ENCODE data around the gene SEMA6B. TPM values are rescaled to one million over a fixed set of nuclear protein-coding genes. Genes with fewer than 3 reads are reported as not detected.

Gene SEMA6B
- total RNA-seq, 2 experiments from 2014 or later, result not detected

DNA sequence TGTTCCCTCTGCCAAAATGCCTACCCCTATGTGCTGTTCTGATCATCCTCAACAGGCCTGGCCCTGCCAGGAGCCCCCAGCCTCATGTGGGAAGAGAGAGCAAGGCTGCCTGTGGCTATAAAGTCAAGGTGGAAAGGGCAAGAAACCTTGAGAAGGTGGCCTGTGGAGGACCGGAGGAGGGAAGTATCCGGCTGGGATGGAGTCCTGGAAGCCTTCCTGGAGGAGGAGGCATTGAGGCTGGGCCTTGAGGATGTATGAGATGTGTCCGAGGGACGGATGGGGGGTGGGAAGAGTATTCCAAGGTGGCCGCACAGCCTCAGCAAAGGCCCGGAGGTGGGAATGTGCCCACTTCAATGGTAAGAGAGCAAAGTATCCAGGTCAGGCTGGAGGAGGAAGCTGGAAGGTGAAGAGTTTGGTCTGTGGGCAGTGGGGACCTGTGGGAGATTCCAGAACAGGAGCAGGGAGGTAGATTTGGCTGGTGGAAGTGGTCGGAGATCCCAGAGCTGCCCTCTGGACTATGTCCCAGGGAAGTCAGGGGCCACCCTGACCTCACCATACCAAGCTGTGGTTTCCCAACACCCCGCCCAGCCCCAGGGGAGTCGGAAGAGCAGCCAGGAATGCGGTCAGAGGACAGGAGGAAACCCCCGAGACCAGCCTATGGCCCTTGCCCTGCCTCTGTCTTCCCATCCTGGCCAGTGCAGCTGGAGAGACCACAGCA, 38.2 kb downstream of the SEMA6B start:
- DNase-seq, result no peak
- Mint-ChIP-seq H3K36me3 (ENCODE audit: low read depth) (no peaks in the 10 kb centered on the region), H3K4me1 (no peaks in the 10 kb centered on the region), H3K4me3 (no peak overlapping the region), H3K27me3 (no peaks in the 10 kb centered on the region), H3K27ac (no peak overlapping the region), H3K9me3 (no peaks in the 10 kb centered on the region)
- ChIA-PET CTCF (interaction anchor here (2.5 kb wide), 1 partner anchor 14 kb away, joined by 9 read pairs; the partner anchor contains the start of gene PLIN5), POLR2A (interaction anchor here (0.8 kb wide), 1 partner anchor 19 kb away, joined by 3 read pairs; no protein-coding TSS in a partner anchor)

DNA sequence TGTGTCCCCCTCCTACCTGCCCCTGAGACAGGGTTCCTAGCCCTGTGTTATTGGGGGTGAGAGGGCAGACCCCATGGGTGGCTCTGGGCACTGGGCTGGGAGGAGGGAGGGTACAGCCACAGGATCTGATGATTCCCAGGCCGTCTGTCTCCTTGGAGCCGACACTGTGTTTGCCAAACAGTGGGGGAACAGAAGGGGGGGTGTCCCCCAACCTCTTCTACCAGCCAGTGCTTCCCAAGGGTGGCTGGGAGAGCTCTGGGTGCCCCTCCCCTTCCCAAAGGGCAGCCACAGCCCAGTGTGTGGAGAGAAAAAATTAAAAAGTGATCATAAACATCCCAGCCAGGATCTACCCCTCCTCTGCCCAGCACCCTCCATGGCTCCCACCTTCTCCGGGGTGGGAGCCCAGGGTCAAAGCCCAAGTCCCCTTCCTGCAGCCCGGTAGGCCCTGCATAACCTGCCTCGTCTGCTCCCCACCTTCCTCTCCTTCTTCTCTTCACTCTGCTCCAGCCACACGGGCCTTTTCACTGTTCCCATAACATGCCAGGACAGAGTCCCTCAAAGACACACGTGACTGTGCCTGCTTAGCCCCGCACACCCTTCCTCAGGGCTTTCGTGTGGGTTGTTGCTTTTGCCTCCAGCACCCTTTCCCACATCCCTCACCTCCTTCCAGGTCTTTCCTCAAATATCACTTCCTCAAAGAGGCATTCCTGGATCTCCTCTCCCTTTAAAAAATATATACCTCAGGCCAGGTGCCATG, 39.8 kb downstream of the SEMA6B start:
- Mint-ChIP-seq H3K9me3 (no peaks in the 10 kb centered on the region), H3K4me1 (no peaks in the 10 kb centered on the region), H3K4me3 (no peak overlapping the region), H3K27me3 (no peaks in the 10 kb centered on the region), H3K36me3 (ENCODE audit: low read depth) (no peaks in the 10 kb centered on the region), H3K27ac (no peak overlapping the region)
- POLR2A ChIA-PET, result no interaction called here
- CTCF ChIA-PET, result no interaction called here
- no peak for DNase-seq

DNA sequence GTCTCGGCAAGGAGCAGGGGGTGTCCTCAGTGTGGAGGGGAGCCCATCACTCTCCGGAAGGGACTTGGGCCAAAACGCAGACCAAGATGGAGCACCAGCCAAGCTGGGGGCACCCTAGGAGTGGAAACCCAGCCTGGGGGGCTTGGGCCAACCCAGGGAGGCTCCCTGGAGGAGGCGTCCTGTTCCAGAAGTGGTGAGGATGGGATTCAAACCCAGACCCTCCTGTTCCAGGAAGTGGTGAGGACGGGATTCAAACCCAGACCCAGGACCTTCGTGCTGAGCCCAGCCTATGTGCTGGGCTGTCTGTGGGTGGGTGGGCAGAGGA, 40.4 kb downstream of the SEMA6B start:
- Mint-ChIP-seq H3K4me1 (no peaks in the 10 kb centered on the region), H3K4me3 (no peak overlapping the region), H3K27ac (no peak overlapping the region)

DNA sequence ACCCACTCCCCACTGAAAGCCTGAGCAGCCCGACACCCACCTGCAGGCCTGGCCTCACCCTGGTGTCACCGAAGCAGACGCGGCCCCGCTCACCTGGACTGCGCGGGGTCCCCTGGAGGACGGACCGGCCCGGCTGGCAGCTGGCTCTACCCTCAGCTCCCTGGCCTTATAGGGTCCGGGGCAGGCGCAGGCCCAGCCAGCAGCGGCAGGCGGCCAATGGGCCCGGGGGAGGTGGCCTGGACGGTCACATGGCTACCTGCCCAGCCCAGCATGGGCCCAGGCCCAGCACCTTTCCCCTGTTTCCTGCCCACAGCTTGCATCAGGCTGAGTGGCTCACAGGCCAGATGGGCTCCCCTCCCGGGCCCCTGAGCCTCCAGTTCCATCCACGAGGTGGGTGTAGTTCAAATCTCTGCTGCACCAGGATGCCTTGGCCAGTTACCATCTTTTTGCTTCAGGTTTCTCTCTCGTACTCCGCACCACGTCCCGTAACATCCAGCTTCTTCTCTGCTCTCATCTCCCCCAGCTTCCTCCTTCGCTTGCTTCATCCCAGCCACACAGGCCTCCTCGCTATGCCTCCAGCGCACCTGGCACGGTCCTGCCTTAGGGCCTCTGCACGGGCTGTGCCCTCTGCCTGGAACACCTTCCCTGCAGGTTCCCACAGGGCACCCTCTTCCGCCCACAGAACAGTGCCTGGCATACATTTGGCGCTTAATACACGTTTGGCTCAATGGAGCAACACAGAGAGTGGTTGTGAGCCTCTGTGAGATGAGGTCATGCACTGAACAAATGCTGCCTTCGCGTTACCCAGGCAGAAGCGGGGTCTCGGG, 40.9 kb downstream of the SEMA6B start, which contains the start of gene PLIN4:
PLIN4 (minus strand) TSS at position 142 of the 827 bp plus-strand sequence. CDS start 214 bp downstream, outside the sequence.
- CTCF ChIA-PET, result no interaction called here
- no peaks in the 10 kb centered on the region for H3K27me3 Mint-ChIP-seq
- no peaks in the 10 kb centered on the region for H3K4me1 Mint-ChIP-seq

More for the DNA sequence above, 40.4 kb downstream of the SEMA6B start:
- CTCF ChIA-PET, result no interaction called here
- DNase-seq, result no peak
- Mint-ChIP-seq H3K36me3 (ENCODE audit: low read depth) (no peaks in the 10 kb centered on the region), H3K9me3 (no peaks in the 10 kb centered on the region), H3K27me3 (no peaks in the 10 kb centered on the region)
- POLR2A ChIA-PET, result no interaction called here

DNA sequence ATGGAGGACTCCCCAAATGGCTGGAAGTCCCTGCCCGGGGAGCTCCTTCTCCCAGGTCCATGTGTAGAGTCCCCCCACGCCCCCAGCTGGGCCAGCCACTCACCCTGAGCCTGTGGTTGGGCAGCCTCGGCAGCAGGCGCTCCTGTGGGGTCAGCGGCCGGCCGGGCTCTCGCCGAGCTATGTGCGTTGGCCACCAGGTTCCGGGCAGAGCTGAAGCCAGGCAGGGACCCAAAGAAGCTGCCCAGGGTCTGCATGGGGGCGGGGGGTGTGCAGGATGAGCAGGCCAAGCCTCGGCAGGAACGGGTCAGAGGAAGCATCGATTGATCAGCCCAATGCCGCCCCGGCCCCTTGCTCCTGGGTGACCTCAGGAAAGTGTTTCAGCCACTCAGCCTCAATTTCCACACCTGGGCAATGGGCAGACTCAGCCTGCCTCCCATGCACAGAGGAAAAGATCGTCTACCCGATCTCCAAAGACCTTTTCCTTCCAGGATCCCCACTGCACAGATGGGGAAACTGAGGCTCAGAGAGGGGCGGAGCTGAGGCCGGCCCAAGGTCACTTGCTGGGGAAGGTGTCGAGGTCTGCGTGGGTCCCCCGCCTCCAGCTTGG, 41.9 kb downstream of the SEMA6B start:
- no peaks in the 10 kb centered on the region for H3K36me3 Mint-ChIP-seq (ENCODE audit: low read depth)
- no peak overlapping the region for H3K4me3 Mint-ChIP-seq
- no peaks in the 10 kb centered on the region for H3K9me3 Mint-ChIP-seq
- DNase-seq, result no peak
- no peaks in the 10 kb centered on the region for H3K4me1 Mint-ChIP-seq
- ChIA-PET CTCF (interaction anchor here (1.2 kb wide), 1 partner anchor 8 kb away, joined by 3 read pairs; no protein-coding TSS in a partner anchor), POLR2A (no interaction called here)
- H3K27ac Mint-ChIP-seq, result no peak overlapping the region
- H3K27me3 Mint-ChIP-seq, result no peaks in the 10 kb centered on the region

More for the DNA sequence above, 40.9 kb downstream of the SEMA6B start, which contains the start of gene PLIN4:
- Mint-ChIP-seq H3K36me3 (ENCODE audit: low read depth) (no peaks in the 10 kb centered on the region), H3K9me3 (no peaks in the 10 kb centered on the region), H3K4me3 (no peak within 1 kb of the TSS), H3K27ac (no peak within 1 kb of the TSS)
- POLR2A ChIA-PET, result no interaction called here
- DNase-seq, result no peak

DNA sequence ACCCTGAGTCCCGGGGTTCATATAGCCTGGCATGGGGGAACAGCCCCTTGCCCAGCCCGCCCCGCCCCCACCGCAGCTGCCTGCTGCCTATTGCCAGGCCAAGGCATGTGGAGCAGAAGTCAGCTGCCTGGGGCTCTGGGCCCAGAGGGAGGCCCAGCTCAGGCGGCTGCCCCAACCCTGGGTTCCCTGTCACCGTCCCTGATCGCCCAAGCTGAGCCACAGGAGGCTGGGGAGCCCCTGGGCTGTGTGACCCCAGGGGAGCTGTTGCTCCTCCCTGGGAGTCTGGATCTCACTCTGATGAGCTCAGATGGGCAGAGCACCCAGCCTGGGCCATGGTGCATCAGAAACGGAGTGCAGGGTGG, 42.6 kb downstream of the SEMA6B start:
- Mint-ChIP-seq H3K4me1 (no peaks in the 10 kb centered on the region), H3K27me3 (no peaks in the 10 kb centered on the region), H3K9me3 (no peaks in the 10 kb centered on the region), H3K27ac (no peak overlapping the region), H3K36me3 (ENCODE audit: low read depth) (no peaks in the 10 kb centered on the region), H3K4me3 (no peak overlapping the region)
- ChIA-PET CTCF (interaction anchor here (1.2 kb wide), 1 partner anchor 8 kb away, joined by 3 read pairs; no protein-coding TSS in a partner anchor), POLR2A (no interaction called here)
- DNase-seq, result no peak

DNA sequence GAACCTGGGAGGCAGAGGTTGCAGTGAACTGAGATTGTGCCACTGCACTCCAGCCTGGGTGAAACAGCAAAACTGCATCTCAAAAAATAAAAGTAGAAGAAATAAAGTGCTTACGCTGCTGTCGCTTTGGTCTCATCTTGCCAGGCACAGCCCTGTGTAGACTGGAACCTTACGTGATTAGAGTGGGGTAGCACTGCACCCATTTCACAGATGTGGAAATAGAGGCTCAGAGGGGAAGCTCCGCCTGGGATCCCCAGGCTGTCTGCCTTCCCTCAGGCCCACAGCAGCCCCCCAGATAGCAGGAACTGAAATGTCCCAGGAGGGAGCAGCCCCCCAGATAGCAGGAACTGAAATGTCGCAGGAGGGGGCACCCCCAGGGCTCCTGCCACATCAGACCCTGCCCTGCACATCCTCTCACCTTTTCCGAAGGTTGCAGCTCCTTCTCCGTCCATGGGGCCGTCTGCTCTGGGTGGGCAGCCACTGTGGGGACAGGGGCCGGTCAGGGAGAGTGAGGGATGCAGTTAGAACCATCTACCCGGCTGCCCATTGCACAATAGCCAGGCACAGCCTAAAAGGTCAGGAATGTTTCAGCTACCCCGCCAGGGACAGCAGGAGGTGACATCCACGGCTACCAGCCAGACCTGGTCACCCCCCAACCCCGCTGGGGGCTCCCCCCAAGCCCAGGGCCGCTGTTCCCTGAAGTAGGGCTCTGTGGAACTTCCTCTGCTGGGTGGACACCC, 43.1 kb downstream of the SEMA6B start:
- ChIA-PET POLR2A (no interaction called here), CTCF (interaction anchor here (1.2 kb wide), 1 partner anchor 9 kb away, joined by 3 read pairs; no protein-coding TSS in a partner anchor)
- no peak for DNase-seq
- Mint-ChIP-seq H3K36me3 (ENCODE audit: low read depth) (no peaks in the 10 kb centered on the region), H3K9me3 (no peaks in the 10 kb centered on the region), H3K27ac (no peak overlapping the region), H3K4me1 (no peaks in the 10 kb centered on the region), H3K27me3 (no peaks in the 10 kb centered on the region), H3K4me3 (no peak overlapping the region)

DNA sequence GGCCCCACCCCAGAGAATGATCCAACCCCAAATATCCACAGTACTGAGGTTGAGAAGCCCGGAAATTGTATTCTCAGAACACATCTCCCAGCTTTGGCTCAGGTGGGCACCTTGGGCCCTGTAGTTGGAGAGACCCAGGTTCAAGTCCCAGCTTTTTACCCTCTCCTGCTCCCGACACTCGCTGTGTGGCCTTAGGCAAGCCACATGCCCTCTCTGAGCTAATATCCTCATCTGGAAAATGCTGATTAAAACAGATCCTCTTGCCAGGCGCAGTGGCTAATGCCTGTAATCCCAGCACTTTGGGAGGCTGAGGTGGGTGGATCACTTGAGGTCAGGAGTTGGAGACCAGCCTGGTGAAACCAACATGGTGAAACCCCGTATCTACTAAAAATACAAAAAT, 43.8 kb downstream of the SEMA6B start:
- ChIA-PET CTCF (interaction anchor here (1.2 kb wide), 1 partner anchor 11 kb away, joined by 3 read pairs; no protein-coding TSS in a partner anchor), POLR2A (no interaction called here)
- Mint-ChIP-seq H3K9me3 (no peaks in the 10 kb centered on the region), H3K27ac (no peak overlapping the region), H3K4me1 (no peaks in the 10 kb centered on the region), H3K27me3 (no peaks in the 10 kb centered on the region), H3K36me3 (ENCODE audit: low read depth) (no peaks in the 10 kb centered on the region), H3K4me3 (no peak overlapping the region)
- DNase-seq, result no peak

DNA sequence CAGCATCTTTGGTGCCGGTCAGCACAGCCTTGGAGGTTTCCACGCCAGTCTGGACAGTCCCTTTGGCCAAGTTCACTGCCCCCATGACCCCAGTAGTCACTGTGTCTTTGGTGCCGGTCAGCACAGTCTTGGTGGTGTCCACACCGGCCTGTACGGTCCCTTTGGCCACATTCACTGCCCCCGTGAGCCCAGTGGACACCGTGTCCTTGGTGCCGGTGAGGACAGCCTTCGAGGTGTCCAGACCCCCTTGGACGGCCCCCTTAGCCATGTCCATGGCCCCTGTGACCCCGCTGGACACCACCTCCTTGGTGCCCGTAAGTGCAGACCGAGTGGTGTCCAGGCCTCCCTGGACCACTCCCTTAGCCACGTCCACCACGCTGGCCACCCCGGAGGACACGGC, 46.2 kb downstream of the SEMA6B start:
- Mint-ChIP-seq H3K9me3 (no peaks in the 10 kb centered on the region), H3K4me3 (no peak overlapping the region), H3K4me1 (no peaks in the 10 kb centered on the region), H3K27ac (no peak overlapping the region), H3K36me3 (ENCODE audit: low read depth) (no peaks in the 10 kb centered on the region), H3K27me3 (no peaks in the 10 kb centered on the region)
- CTCF ChIA-PET, result no interaction called here
- POLR2A ChIA-PET, result no interaction called here
- no peak for DNase-seq

DNA sequence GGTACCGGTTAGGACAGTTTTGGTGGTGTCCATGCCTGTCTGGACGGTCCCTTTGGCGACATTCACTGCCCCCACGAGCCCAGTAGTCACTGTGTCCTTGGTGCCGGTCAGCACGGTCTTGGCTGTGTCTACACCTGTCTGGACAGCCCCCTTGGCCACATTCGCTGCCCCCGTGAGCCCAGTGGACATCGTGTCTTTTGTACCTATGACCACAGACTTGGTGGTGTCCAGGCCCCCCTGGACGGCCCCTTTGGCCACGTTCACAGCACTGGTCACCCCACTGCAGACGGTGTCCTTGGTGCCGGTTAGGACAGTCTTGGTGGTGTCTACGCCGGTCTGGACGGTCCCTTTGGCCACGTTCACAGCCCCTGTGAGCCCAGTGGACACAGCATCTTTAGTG, 47.4 kb downstream of the SEMA6B start:
- POLR2A ChIA-PET, result no interaction called here
- no peaks in the 10 kb centered on the region for H3K36me3 Mint-ChIP-seq (ENCODE audit: low read depth)
- no peak for DNase-seq

DNA sequence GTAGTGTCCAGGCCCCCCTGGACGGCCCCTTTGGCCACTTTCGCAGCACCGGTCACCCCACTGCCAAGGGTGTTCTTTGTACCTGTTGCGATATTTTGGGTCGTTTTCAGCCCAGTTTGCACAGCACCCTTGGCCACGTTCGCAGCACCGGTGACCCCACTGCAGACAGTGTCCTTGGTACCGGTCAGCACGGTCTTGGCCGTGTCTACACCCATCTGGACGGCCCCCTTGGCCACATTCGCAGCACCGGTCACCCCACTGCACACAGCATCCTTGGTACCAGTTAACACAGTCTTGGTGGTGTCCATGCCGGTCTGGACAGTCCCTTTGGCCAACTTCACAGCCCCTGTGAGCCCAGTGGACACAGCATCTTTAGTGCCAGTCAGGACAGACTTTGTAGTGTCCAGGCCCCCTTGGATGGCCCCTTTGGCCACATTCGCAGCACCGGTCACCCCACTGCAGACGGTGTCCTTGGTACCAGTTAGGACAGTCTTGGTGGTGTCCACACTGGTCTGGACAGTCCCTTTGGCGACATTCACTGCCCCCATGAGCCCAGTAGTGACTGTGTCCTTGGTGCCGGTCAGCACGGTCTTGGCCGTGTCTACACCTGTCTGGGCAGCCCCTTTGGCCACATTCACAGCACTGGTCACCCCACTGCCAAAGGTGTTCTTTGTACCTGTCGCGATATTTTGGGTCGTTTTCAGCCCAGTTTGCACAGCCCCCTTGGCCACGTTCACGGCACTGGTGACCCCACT, 48.0 kb downstream of the SEMA6B start:
- Mint-ChIP-seq H3K9me3 (no peaks in the 10 kb centered on the region), H3K4me1 (peaks cover 5% of the 10 kb centered on the region), H3K36me3 (ENCODE audit: low read depth) (no peaks in the 10 kb centered on the region), H3K27ac (no peak overlapping the region), H3K27me3 (no peaks in the 10 kb centered on the region), H3K4me3 (no peak overlapping the region)
- CTCF ChIA-PET, result no interaction called here
- POLR2A ChIA-PET, result no interaction called here
- DNase-seq, result no peak

More for the DNA sequence above, 47.4 kb downstream of the SEMA6B start:
- CTCF ChIA-PET, result no interaction called here
- Mint-ChIP-seq H3K27ac (no peak overlapping the region), H3K27me3 (no peaks in the 10 kb centered on the region), H3K9me3 (no peaks in the 10 kb centered on the region), H3K4me1 (no peaks in the 10 kb centered on the region), H3K4me3 (no peak overlapping the region)
